Left lung (tissue), 10 donors: ENCODE measurements around the gene P2RY6. TPM values are rescaled to one million over a fixed set of nuclear protein-coding genes. Genes with fewer than 3 reads are reported as not detected.
A peak's percentile ranks its signal among the peaks of the same experiment; 100 is the strongest.

ENCODE experiments used
- ATAC-seq: fragments of 200-7000 bp; cut with Tn5 transposase; one replicate; pipeline ENCODE4 v1.9.1; 2020; ENCODE audit warnings: moderate library complexity
- DNase-seq, 4 donors: peaks; one replicate each; pipeline ENCODE4 v3.0.0-alpha.2; 2013 to 2020
- H3K27ac ChIP-seq, 2 donors: fragments of 200-600 bp; sonication (generic) in 1 of 2; one replicate each; pipeline versions ENCODE4 v1.5.0 to v1.8.0; 2020 to 2021
- H3K27me3 ChIP-seq, 2 donors: fragments of 200-600 bp; sonication (generic) in 1 of 2; one replicate each; pipeline versions ENCODE4 v1.5.0 to v1.8.0; 2020 to 2021
- H3K36me3 ChIP-seq, 2 donors: fragments of 200-600 bp; sonication (generic) in 1 of 2; one replicate each; pipeline versions ENCODE4 v1.5.0 to v1.8.0; 2020 to 2021
- H3K4me1 ChIP-seq, 2 donors: fragments of 200-600 bp; one replicate each; pipeline ENCODE4 v1.8.0; 2021
- H3K4me3 ChIP-seq, 2 donors: fragments of 200-600 bp; sonication (generic) in 1 of 2; one replicate each; pipeline versions ENCODE4 v1.5.0 to v1.8.0; 2020 to 2021; ENCODE audit warnings: mild to moderate bottlenecking in 1 of 2
- H3K9me3 ChIP-seq, 2 donors: fragments of 200-600 bp; sonication (generic) in 1 of 2; one replicate each; pipeline versions ENCODE4 v1.5.0 to v1.8.0; 2020 to 2021
- CTCF ChIP-seq, 2 donors: fragments of 200-600 bp; sonication (generic) in 1 of 2; IDR thresholded peaks; one replicate each; pipeline versions ENCODE4 v1.5.0 to v1.8.0; 2021; ENCODE audit warnings: antibody characterized with exemption in 2 of 2
- intact Hi-C, 2 donors: fragments of 100-400 bp; cut with DNase I; formaldehyde crosslinking; loops; one replicate each; pipeline versions ENCODE4 v1.11.2 to v1.14.2; 2022
- polyA plus RNA-seq, 6 donors: library from polyadenylated mRNA; unstranded; fragments of 120-200 nt; gene quantifications; one replicate each; pipeline ENCODE4 v1.2.1, GENCODE V29; 2013; ENCODE audit not compliant: insufficient read length in 6 of 6
- total RNA-seq, 2 donors: library from RNA; stranded (reverse); fragmentation: NEBNext Ultra II Directional; extraction: Animal tissue kit (Norgen Biotek cat#: 25700); gene quantifications; one replicate each; pipeline ENCODE4 v1.2.1, GENCODE V29; 2021
- donor health status: DM: no; HTN: yes; CAD: no.
- donor health status: DM: no; HTN: no; CAD: no.

The P2RY6 gene
- total and polyA plus RNA-seq, 8 donors, result 0.87 to 4.8 (median 1.9) TPM

- DNase-seq, result no peak
- intact Hi-C loops, result no loop called here
- Histone ChIP-seq H3K27me3 (peaks cover 0 to 21% of the 10 kb centered on the region in 2 donors), H3K36me3 (no peaks in the 10 kb centered on the region), H3K4me3 (no peak overlapping the region), H3K9me3 (no peaks in the 10 kb centered on the region), H3K27ac (no peak overlapping the region), H3K4me1 (peaks cover 0 to 21% of the 10 kb centered on the region in 2 donors)
- ATAC-seq, result no peak
- no peak for TF ChIP-seq CTCF (IDR thresholded peaks at IDR 0.05)
Observed at GRCh38 chr11:73260127-73260457, 12.0 kb upstream of the P2RY6 start.

- DNase-seq (no peak), ATAC-seq (no peak)
- Histone ChIP-seq H3K27ac (no peak overlapping the region), H3K27me3 (peaks cover 0 to 37% of the 10 kb centered on the region in 2 donors), H3K4me1 (peaks cover 0 to 16% of the 10 kb centered on the region in 2 donors), H3K9me3 (no peaks in the 10 kb centered on the region), H3K36me3 (no peaks in the 10 kb centered on the region), H3K4me3 (no peak overlapping the region)
- intact Hi-C loops, result no loop called here
- TF ChIP-seq CTCF (IDR thresholded peaks at IDR 0.05), result no peak
Observed at GRCh38 chr11:73262851-73263495, 9.2 kb upstream of the P2RY6 start.

DNA sequence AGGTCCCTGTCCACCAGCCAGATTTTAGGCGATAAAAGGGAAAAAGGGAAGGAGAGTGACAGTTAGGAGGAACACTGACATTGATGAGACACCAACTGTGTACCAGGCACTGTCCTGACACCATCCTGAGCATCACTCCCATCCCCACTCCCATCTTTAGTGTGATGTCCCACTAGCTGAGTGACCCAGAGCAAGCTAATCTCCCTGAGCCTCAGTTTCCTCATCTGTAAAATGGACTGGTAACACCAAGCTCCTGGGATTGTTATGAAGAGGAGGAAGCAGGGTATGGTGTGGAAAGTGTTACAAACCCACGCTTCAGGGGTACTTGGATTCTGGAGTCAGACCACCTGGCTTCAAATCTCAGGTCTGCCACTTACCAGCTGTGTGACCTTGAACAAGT lies 8.5 kb upstream of the P2RY6 start:
- Histone ChIP-seq H3K4me3 (no peak overlapping the region), H3K4me1 (peaks cover 0 to 12% of the 10 kb centered on the region in 2 donors), H3K27ac (no peak overlapping the region), H3K9me3 (no peaks in the 10 kb centered on the region), H3K27me3 (peaks cover 0 to 37% of the 10 kb centered on the region in 2 donors), H3K36me3 (no peaks in the 10 kb centered on the region)
- DNase-seq, result no peak
- intact Hi-C loops, result no loop called here
- ATAC-seq, result no peak
- no peak for TF ChIP-seq CTCF (IDR thresholded peaks at IDR 0.05)

DNA sequence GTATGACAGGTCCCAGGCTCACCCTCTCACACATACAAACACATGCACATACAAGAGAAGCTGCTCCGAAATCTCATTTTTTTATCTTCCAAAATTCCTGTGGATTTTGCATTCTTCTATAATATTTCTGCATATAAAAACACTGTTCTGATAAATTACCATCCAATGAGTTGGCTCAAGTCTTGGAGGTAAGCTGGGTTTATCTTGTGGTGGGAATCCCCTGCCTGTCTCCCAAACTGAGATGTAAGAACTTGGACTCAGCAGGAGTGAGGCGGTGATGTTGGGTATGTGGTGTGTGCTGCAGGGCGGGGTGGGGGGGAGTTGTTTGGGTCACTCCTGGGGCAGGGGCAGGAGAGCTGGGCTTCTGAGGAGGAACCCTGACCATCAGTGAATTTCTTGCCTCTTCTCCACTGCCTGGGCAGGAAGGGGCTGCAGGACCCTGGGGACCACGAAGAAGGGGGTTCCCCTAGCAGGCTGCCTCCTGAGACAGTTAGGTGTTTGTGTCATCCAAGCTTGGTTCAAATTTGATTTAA lies 6.8 kb upstream of the P2RY6 start:
- Histone ChIP-seq H3K4me1 (peaks cover 12 to 28% of the 10 kb centered on the region in 2 donors), H3K27ac (no peak overlapping the region), H3K36me3 (no peaks in the 10 kb centered on the region), H3K27me3 (peaks cover 0 to 37% of the 10 kb centered on the region in 2 donors), H3K9me3 (no peaks in the 10 kb centered on the region), H3K4me3 (no peak overlapping the region)
- no peak for DNase-seq
- ATAC-seq, result no peak
- no peak for TF ChIP-seq CTCF (IDR thresholded peaks at IDR 0.05)
- intact Hi-C loops, result no loop called here

GRCh38 chr11:73265853-73266645 lies 6.1 kb upstream of the P2RY6 start:
- TF ChIP-seq CTCF (IDR thresholded peaks at IDR 0.05), result no peak
- ATAC-seq (no peak), DNase-seq (peak in 1 of 4 donors; percentile 20)
- peaks cover 12 to 33% of the 10 kb centered on the region in 2 donors for H3K4me1 ChIP-seq
- no peak overlapping the region for H3K27ac ChIP-seq
- H3K9me3 ChIP-seq, result no peaks in the 10 kb centered on the region
- intact Hi-C loops, result no loop called here
- no peaks in the 10 kb centered on the region for H3K36me3 ChIP-seq
- H3K27me3 ChIP-seq, result peaks cover 0 to 37% of the 10 kb centered on the region in 2 donors
- no peak overlapping the region for H3K4me3 ChIP-seq
